ENCODE data around the gene ZFPM1. TPM values are rescaled to one million over a fixed set of nuclear protein-coding genes. Genes with fewer than 3 reads are reported as not detected.

The ZFPM1 gene
- total and polyA plus RNA-seq, 2 experiments from 2014 or later: 0.53 to 2.2 TPM

DNA sequence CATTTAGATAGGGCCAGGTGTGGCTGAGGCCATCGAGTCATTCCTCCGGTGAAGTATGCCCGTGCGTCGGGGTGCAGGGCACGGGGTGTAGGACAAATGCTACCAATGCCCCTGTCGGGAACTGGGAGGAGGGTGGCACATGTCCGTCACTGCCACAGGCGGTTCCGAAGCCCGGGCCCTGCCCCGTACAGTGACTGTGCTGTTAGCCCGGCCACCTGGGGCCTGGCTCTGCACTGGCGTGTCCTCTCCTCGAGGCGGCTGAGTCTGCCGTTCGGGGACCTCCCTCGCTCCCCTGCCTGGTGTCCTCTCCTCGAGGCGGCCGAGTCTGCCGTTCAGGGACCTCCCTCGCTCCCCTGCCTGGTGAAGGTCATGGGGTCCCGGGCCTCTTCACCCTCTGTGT lies 7.0 kb upstream of the ZFPM1 start (continued):
- TF ChIP-seq ETS1 (IDR thresholded peaks at IDR 0.05) (no peak), STAT1 (IDR thresholded peaks at IDR 0.05; ENCODE audit: unreplicated experiment) (no peak)
- TF ChIP-seq, protein P1, sequence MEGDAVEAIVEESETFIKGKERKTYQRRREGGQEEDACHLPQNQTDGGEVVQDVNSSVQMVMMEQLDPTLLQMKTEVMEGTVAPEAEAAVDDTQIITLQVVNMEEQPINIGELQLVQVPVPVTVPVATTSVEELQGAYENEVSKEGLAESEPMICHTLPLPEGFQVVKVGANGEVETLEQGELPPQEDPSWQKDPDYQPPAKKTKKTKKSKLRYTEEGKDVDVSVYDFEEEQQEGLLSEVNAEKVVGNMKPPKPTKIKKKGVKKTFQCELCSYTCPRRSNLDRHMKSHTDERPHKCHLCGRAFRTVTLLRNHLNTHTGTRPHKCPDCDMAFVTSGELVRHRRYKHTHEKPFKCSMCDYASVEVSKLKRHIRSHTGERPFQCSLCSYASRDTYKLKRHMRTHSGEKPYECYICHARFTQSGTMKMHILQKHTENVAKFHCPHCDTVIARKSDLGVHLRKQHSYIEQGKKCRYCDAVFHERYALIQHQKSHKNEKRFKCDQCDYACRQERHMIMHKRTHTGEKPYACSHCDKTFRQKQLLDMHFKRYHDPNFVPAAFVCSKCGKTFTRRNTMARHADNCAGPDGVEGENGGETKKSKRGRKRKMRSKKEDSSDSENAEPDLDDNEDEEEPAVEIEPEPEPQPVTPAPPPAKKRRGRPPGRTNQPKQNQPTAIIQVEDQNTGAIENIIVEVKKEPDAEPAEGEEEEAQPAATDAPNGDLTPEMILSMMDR (conservative IDR thresholded peaks at IDR 0.05; ENCODE audit: low read depth in 2 of 2): no peak

DNA sequence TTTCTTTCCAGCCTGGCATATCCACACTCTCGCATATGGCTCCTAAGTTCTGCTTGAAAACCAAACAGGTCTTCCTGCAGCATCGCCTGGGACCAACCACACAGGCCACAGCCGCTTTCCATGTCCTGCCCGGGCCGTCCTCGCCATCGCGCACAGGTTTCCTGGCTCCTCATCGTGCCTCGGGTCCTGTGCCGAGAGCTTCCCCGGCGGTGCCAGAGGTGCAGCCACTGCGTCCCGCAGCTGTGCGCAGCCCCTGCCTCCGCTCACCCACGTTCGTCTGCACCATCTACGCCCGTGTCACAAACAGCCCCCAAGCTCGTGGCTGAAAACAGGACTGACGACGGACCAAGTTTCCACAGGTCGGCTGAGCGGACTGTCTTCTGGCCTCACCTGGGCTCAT lies 6.3 kb upstream of the ZFPM1 start:
- Mint-ChIP-seq H3K27me3 (ENCODE audit: insufficient read depth, low read depth, poor library complexity) (peaks cover 16% of the 10 kb centered on the region), H3K4me3 (no peak overlapping the region), H3K9me3 (no peaks in the 10 kb centered on the region), H3K36me3 (ENCODE audit: low read depth) (no peaks in the 10 kb centered on the region), H3K4me1 (no peaks in the 10 kb centered on the region), H3K27ac (no peak overlapping the region)
- no peak overlapping the region for H3K4me2 ChIP-seq
- no peak overlapping the region for H3K4me3 ChIP-seq
- no peak for ATAC-seq
- H3K79me2 ChIP-seq (replicated peaks; ENCODE audit: insufficient read depth): no peaks in the 10 kb centered on the region
- H3F3A ChIP-seq (replicated peaks; ENCODE audit: low read depth): no peaks in the 10 kb centered on the region
- H2AFZ ChIP-seq: no peak overlapping the region
- no peaks in the 10 kb centered on the region for H3K36me3 ChIP-seq (ENCODE audit: insufficient read depth)
- DNase-seq (ENCODE audit: low spot score): no peak
- H4K20me1 ChIP-seq (replicated peaks; ENCODE audit: insufficient read depth): no peaks in the 10 kb centered on the region
- H3K27ac ChIP-seq (ENCODE audit: low read depth): no peak overlapping the region
- TF ChIP-seq NANOG (IDR thresholded peaks at IDR 0.05; ENCODE audit: borderline replicate concordance): no peak
- no peak for TF ChIP-seq POLR2AphosphoS5 (IDR thresholded peaks at IDR 0.05; ENCODE audit: low read depth)
- TF ChIP-seq ZNF114 (CRISPR knock-in tag; IDR thresholded peaks at IDR 0.05): no peak
- no peak for TF ChIP-seq STAT1 (IDR thresholded peaks at IDR 0.05; ENCODE audit: unreplicated experiment)
- TF ChIP-seq EZH2 (IDR thresholded peaks at IDR 0.05; ENCODE audit: low read depth, unreplicated experiment): no peak
- no peak for TF ChIP-seq ZNF462 (CRISPR knock-in tag; IDR thresholded peaks at IDR 0.05)
- H3K4me1 ChIP-seq (ENCODE audit: insufficient read depth): no peaks in the 10 kb centered on the region; the same call in 1 of the 2 replicates
- no peaks in the 10 kb centered on the region for H3K9me2 ChIP-seq (ENCODE audit: insufficient read depth)
- peaks cover 10% of the 10 kb centered on the region for H3K27me3 ChIP-seq (ENCODE audit: insufficient read depth)

Measured in GM23338 (cell line).